ENCODE measurements around the gene ADAT3. TPM values are rescaled to one million over a fixed set of nuclear protein-coding genes. Genes with fewer than 3 reads are reported as not detected.
A peak's percentile ranks its signal among the peaks of the same experiment; 100 is the strongest.

The ADAT3 gene
- total RNA-seq, 1 donor from 2014 or later, result 6.3 TPM

- intact Hi-C loops (cut with DNase I), result no loop called here
- ATAC-seq, result no peak
- no peak for DNase-seq
- H3K36me3 ChIP-seq, result peaks cover 10% of the 10 kb centered on the region
- no peaks in the 10 kb centered on the region for H3K27me3 ChIP-seq
- no peak overlapping the region for H3K4me3 ChIP-seq
- no peak for TF ChIP-seq CTCF (IDR thresholded peaks at IDR 0.05)
- no peaks in the 10 kb centered on the region for H3K4me1 ChIP-seq
- H3K27ac ChIP-seq, result no peak overlapping the region
- H3K9me3 ChIP-seq, result no peaks in the 10 kb centered on the region
Observed at GRCh38 chr19:1950640-1951039, 45.4 kb downstream of the ADAT3 start.

DNA sequence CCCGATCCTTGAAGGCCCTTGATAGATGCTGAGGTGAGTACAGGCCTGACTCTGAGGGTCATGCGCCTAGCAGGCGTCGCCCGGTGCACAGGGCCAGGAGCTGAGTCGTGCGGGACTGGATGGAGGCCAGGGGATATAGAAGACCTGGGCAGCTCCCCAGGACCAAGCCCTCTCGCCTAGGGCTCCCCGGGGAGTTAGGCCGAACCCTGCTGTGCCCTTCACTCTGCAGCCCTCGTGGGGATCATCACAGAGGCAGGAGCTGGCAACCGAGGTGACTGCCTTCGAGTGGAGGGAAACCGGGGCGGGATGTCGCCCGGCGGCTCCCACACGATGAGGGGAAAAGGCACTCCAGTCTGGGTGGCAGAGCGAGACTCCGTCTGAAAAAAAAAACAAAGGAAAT lies 47.4 kb downstream of the ADAT3 start:
- intact Hi-C loops (cut with DNase I), result no loop called here
- Histone ChIP-seq H3K27me3 (no peaks in the 10 kb centered on the region), H3K27ac (no peak overlapping the region), H3K4me3 (no peak overlapping the region), H3K4me1 (no peaks in the 10 kb centered on the region), H3K36me3 (peaks cover 10% of the 10 kb centered on the region), H3K9me3 (no peaks in the 10 kb centered on the region)
- TF ChIP-seq CTCF (IDR thresholded peaks at IDR 0.05), result no peak
- DNase-seq (no peak), ATAC-seq (no peak)

DNA sequence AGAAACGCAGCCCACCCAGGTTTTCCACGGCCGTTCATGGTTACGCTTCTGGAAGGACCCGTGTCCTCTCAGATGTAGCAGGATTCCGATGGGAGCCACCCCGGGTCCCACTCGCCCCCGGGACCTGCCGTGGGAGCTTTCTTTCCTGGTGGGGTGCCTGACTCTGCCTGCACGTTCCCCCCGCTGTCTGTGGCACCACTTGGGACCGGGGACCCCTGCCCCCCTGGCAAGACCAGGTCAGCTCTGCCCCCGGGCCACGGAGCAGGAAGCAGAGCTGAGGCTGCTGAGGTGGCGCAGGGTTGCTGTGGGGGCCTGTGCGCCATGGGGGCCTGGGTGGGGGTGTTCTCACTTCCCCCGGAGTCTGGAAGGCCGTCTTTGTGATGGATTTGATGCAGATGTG lies 47.8 kb downstream of the ADAT3 start:
- H3K27me3 ChIP-seq, result no peaks in the 10 kb centered on the region
- no peaks in the 10 kb centered on the region for H3K9me3 ChIP-seq
- intact Hi-C loops (cut with DNase I), result no loop called here

GRCh38 chr19:1953441-1954094 lies 48.4 kb downstream of the ADAT3 start:
- intact Hi-C loops (cut with DNase I), result no loop called here
- Histone ChIP-seq H3K4me1 (no peaks in the 10 kb centered on the region), H3K9me3 (no peaks in the 10 kb centered on the region), H3K4me3 (no peak overlapping the region), H3K27ac (no peak overlapping the region), H3K36me3 (peaks cover 10% of the 10 kb centered on the region), H3K27me3 (no peaks in the 10 kb centered on the region)
- ATAC-seq (no peak), DNase-seq (peak; percentile 64)
- no peak for TF ChIP-seq CTCF (IDR thresholded peaks at IDR 0.05)

More for the DNA sequence above, 47.8 kb downstream of the ADAT3 start:
- Histone ChIP-seq H3K4me1 (no peaks in the 10 kb centered on the region), H3K36me3 (peaks cover 10% of the 10 kb centered on the region), H3K4me3 (no peak overlapping the region), H3K27ac (no peak overlapping the region)
- ATAC-seq, result no peak
- no peak for TF ChIP-seq CTCF (IDR thresholded peaks at IDR 0.05)
- DNase-seq, result no peak

DNA sequence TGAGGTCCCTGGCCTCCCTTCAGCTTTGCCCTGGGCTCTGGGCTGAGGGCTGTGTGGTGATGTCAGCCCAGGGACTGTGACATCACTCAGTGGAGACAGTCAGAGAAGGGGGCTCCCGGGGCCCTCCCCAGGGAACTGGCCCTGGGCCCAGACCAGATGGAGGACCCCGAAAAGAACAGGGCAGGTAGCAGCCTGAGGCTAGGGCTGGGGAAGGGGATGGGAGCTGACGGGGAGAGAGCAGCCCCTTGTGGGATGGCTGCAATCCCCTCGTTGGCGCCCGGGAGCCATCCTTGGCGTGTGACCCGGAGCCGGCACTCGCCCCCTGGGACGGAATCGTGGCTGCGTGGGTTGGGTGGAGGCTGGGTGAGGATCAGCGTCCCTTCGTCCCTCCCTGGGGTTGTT lies 49.3 kb downstream of the ADAT3 start:
- H3K27me3 ChIP-seq, result no peaks in the 10 kb centered on the region
- peaks cover 10% of the 10 kb centered on the region for H3K36me3 ChIP-seq
- intact Hi-C loops (cut with DNase I), result no loop called here
- ATAC-seq (no peak), DNase-seq (no peak)
- H3K27ac ChIP-seq, result no peak overlapping the region
- no peaks in the 10 kb centered on the region for H3K9me3 ChIP-seq
- TF ChIP-seq CTCF (IDR thresholded peaks at IDR 0.05), result no peak
- H3K4me1 ChIP-seq, result no peaks in the 10 kb centered on the region
- H3K4me3 ChIP-seq, result no peak overlapping the region

All from upper lobe of right lung (tissue), 1 donor.